Natural killer cell (primary cell): Measurements from ENCODE around the gene PRR35. TPM values are rescaled to one million over a fixed set of nuclear protein-coding genes. Genes with fewer than 3 reads are reported as not detected.

Source experiments
- ATAC-seq, 3 donors: fragments of 150-1000 bp in 2 of 3; fragments of 200-7000 bp in 1 of 3; cut with Tn5 transposase; 1 replicate in 1 of 3; 2 replicates in 2 of 3; pipeline ENCODE4 v1.10.0; 2021; ENCODE audit warnings: mild to moderate bottlenecking in 2 of 3, moderate library complexity in 2 of 3
- DNase-seq, 2 donors: peaks; one replicate each; pipeline versions ENCODE4 v3.0.0 to v3.0.0-alpha.2; 2013 to 2021; ENCODE audit warnings: mixed read lengths in 1 of 2
- H3K27ac ChIP-seq: one replicate; pipeline ENCODE4 v1.5.1; 2013; ENCODE audit warnings: mild to moderate bottlenecking, low read length
- H3K27me3 ChIP-seq: one replicate; pipeline ENCODE4 v1.6.1; 2013; ENCODE audit warnings: low read length; ENCODE audit not compliant: control insufficient read depth, insufficient read depth
- H3K36me3 ChIP-seq: one replicate; pipeline ENCODE4 v1.6.1; 2013; ENCODE audit warnings: low read length; ENCODE audit not compliant: control insufficient read depth, insufficient read depth
- H3K4me1 ChIP-seq: one replicate; pipeline ENCODE4 v1.6.1; 2013; ENCODE audit warnings: low read length; ENCODE audit not compliant: control insufficient read depth, insufficient read depth
- H3K4me3 ChIP-seq: one replicate; pipeline ENCODE4 v1.5.1; 2013; ENCODE audit warnings: low read length
- H3K9me3 ChIP-seq: one replicate; pipeline ENCODE4 v1.6.1; 2013; ENCODE audit warnings: low read length; ENCODE audit not compliant: control insufficient read depth, insufficient read depth
- H3K27ac Mint-ChIP-seq, 2 donors: one replicate each; pipeline ENCODE4 v1.8.0; 2022; ENCODE audit warnings: mild to moderate bottlenecking in 2 of 2, mixed read lengths in 2 of 2, moderate library complexity in 1 of 2
- H3K27me3 Mint-ChIP-seq, 2 donors: one replicate each; pipeline ENCODE4 v1.8.0; 2022; ENCODE audit warnings: low read depth in 2 of 2, mixed read lengths in 2 of 2
- H3K36me3 Mint-ChIP-seq: one replicate; pipeline ENCODE4 v1.8.0; 2022; ENCODE audit warnings: mixed read lengths
- H3K4me1 Mint-ChIP-seq, 2 donors: one replicate each; pipeline ENCODE4 v1.8.0; 2022; ENCODE audit warnings: mixed read lengths in 2 of 2
- H3K4me3 Mint-ChIP-seq: one replicate; pipeline ENCODE4 v1.8.0; 2022; ENCODE audit warnings: mild to moderate bottlenecking, moderate library complexity, mixed read lengths
- H3K9me3 Mint-ChIP-seq, 2 donors: one replicate each; pipeline ENCODE4 v1.8.0; 2022; ENCODE audit warnings: mixed read lengths in 2 of 2
- CTCF ChIP-seq: fragments of 200-600 bp; IDR thresholded peaks from one replicate; pipeline ENCODE4 v1.8.0; 2022; ENCODE audit warnings: antibody characterized with exemption
- WGBS: methylation state at CpG from one replicate; pipeline ENCODE4 v1.1.7; 2013; ENCODE audit warnings: missing lambda C conversion rate; ENCODE audit not compliant: insufficient coverage; 5-methylcytosine and 5-hydroxymethylcytosine counted together
- intact Hi-C: fragments of 100-400 bp; cut with micrococcal nuclease; formaldehyde crosslinking; loops from one replicate; pipeline ENCODE4 v1.14.2; 2022
- total RNA-seq, 4 donors: library from RNA; stranded (reverse); fragments of 120-200 nt in 1 of 4; gene quantifications; one replicate each; pipeline versions ENCODE4 v1.2.3 to v1.2.4, GENCODE V29; 2013 to 2022

Gene PRR35
- total RNA-seq, 3 donors from 2014 or later (not counting 1 experiment from before 2014, with no cell fraction given) = 0.20 TPM; not detected in 2

DNA sequence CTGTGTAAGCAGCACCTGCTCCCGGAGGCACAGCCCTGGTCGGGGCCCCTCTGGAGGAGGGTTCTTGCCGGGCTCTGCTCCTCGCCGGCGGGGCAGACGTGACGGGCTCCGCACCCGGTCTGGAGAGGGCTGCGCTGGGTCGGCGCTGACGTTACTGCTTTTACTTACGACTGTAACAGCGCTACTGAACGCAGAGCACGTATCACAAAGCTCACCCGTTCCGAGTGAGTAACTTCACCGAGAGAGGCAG lies 28.4 kb downstream of the PRR35 start:
- intact Hi-C loops = no loop called here
- H3K4me3 ChIP-seq = peak overlapping the region; percentile 69
- Mint-ChIP-seq H3K27ac (peak overlapping the region; percentile 98 to 99), H3K4me3 (peak overlapping the region; percentile 92), H3K27me3 (no peaks in the 10 kb centered on the region), H3K36me3 (no peaks in the 10 kb centered on the region), H3K4me1 (peaks cover 15 to 42% of the 10 kb centered on the region in 2 donors), H3K9me3 (no peaks in the 10 kb centered on the region)
- no peaks in the 10 kb centered on the region for H3K27me3 ChIP-seq
- DNase-seq (peak; percentile 58 to 85), ATAC-seq (peak; percentile 7 to 27 (median 26))
- WGBS = under 1% methylated on average over 21 of the region's 21 CpGs
- no peak for TF ChIP-seq CTCF
- no peaks in the 10 kb centered on the region for H3K9me3 ChIP-seq
- H3K36me3 ChIP-seq = no peaks in the 10 kb centered on the region
- H3K27ac ChIP-seq = peak overlapping the region; percentile 96
- peaks cover 43% of the 10 kb centered on the region for H3K4me1 ChIP-seq

GRCh38 chr16:588889-589657 lies 28.9 kb downstream of the PRR35 start:
- TF ChIP-seq CTCF = no peak
- H3K4me1 Mint-ChIP-seq = peaks cover 17 to 45% of the 10 kb centered on the region in 2 donors
- H3K27me3 Mint-ChIP-seq = no peaks in the 10 kb centered on the region
- H3K27ac Mint-ChIP-seq = peak overlapping the region; percentile 98 to 99
- H3K9me3 Mint-ChIP-seq = no peaks in the 10 kb centered on the region
- intact Hi-C loops = loop anchor here (1.0 kb wide), 4 partner anchors 19 to 164 kb away; partner anchors contain the start of genes CAPN15, METTL26 and RAB11FIP3
- H3K4me3 ChIP-seq = peak overlapping the region; percentile 69
- no peaks in the 10 kb centered on the region for H3K9me3 ChIP-seq
- H3K4me3 Mint-ChIP-seq = peak overlapping the region; percentile 99
- no peaks in the 10 kb centered on the region for H3K36me3 Mint-ChIP-seq
- H3K27me3 ChIP-seq = no peaks in the 10 kb centered on the region
- no peaks in the 10 kb centered on the region for H3K36me3 ChIP-seq
- ATAC-seq = peak; percentile 75 to 87 (median 75)
- peak overlapping the region; percentile 96 for H3K27ac ChIP-seq
- H3K4me1 ChIP-seq = peaks cover 45% of the 10 kb centered on the region
- WGBS = under 1% methylated on average over 107 of the region's 107 CpGs
- DNase-seq = peak; percentile 98 to 100

DNA sequence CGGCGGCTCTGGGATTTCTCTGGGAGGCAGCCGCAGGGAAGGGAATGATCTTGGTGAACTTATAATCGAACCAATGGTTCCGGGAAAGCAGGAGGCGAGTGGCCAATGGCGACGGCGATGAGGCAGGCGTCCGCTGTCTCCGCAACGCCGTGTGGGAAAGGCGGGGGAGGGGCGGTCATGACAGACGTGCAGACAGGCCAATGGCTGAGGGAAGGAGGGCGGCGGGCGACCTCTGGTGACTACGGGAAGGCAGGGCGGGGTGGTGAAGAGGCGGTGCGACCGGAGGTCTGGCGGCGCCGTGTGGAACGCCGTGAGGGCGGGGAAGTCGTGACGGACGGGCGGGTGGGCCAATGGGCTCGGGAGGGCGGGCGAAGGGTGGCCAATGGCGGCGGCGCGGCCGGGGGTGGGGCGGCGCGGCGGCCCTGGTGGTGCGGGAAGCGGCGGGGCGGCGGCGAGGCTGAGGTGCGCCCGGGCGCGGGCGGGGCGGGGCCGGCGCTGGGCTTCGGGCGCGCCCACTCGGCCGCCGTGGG lies 29.5 kb downstream of the PRR35 start, which contains the start of gene RAB40C:
Gene RAB40C, plus strand, starts transcription at position 409 of the 530 bp plus-strand sequence. CDS start 226 bp downstream, outside the sequence.
- peak within 1 kb of the TSS; percentile 96 for H3K27ac ChIP-seq
- peaks cover 45% of the 10 kb centered on the region for H3K4me1 ChIP-seq
- H3K9me3 Mint-ChIP-seq = no peaks in the 10 kb centered on the region
- peak; percentile 97 to 99 for DNase-seq
- peak within 1 kb of the TSS; percentile 98 to 99 for H3K27ac Mint-ChIP-seq
- peaks cover 17 to 52% of the 10 kb centered on the region in 2 donors for H3K4me1 Mint-ChIP-seq
- no peak for TF ChIP-seq CTCF
- no peaks in the 10 kb centered on the region for H3K27me3 ChIP-seq
- WGBS = under 1% methylated on average over 67 of the region's 67 CpGs
- intact Hi-C loops = loop anchor here (1.0 kb wide), 4 partner anchors 19 to 164 kb away; partner anchors contain the start of genes CAPN15, METTL26 and RAB11FIP3
- ATAC-seq = peak; percentile 80 to 92 (median 83)
- no peaks in the 10 kb centered on the region for H3K27me3 Mint-ChIP-seq
- peak within 1 kb of the TSS; percentile 99 for H3K4me3 Mint-ChIP-seq
- H3K4me3 ChIP-seq = peak within 1 kb of the TSS; percentile 69
- H3K9me3 ChIP-seq = no peaks in the 10 kb centered on the region
- H3K36me3 Mint-ChIP-seq = no peaks in the 10 kb centered on the region
- H3K36me3 ChIP-seq = no peaks in the 10 kb centered on the region
